ENCODE results near the gene MED25. TPM values are rescaled to one million over a fixed set of nuclear protein-coding genes. Genes with fewer than 3 reads are reported as not detected.

The MED25 gene
- total RNA-seq, 1 donor from 2014 or later: 58.1 TPM

DNA sequence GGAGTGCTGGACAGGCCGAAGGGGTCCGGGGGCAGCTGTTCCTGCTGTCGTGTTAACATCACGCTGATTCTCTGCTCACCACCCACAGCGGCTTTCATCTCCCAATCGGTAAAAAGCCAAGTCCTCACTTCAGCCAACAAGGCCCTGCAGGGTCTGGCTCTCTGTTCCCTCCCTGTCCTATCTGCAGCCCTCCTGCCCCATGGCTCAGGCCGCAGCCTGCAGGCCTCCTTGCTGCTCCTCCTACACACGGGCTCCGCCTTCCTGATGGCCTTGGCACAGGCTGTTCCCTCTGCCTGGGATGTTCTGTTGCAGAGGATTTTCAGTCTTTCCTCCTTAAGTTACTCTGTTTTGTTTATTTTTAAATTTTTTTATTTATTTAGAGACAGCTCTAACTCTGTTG, 27.2 kb upstream of the MED25 start:
- H3K27ac Mint-ChIP-seq (ENCODE audit: unreplicated experiment): no peak overlapping the region
- TF ChIP-seq, protein P1, sequence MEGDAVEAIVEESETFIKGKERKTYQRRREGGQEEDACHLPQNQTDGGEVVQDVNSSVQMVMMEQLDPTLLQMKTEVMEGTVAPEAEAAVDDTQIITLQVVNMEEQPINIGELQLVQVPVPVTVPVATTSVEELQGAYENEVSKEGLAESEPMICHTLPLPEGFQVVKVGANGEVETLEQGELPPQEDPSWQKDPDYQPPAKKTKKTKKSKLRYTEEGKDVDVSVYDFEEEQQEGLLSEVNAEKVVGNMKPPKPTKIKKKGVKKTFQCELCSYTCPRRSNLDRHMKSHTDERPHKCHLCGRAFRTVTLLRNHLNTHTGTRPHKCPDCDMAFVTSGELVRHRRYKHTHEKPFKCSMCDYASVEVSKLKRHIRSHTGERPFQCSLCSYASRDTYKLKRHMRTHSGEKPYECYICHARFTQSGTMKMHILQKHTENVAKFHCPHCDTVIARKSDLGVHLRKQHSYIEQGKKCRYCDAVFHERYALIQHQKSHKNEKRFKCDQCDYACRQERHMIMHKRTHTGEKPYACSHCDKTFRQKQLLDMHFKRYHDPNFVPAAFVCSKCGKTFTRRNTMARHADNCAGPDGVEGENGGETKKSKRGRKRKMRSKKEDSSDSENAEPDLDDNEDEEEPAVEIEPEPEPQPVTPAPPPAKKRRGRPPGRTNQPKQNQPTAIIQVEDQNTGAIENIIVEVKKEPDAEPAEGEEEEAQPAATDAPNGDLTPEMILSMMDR (IDR thresholded peaks at IDR 0.05): no peak
- H3K27me3 Mint-ChIP-seq (ENCODE audit: unreplicated experiment): no peaks in the 10 kb centered on the region
- no peak for DNase-seq (ENCODE audit: extremely low spot score, unreplicated experiment)
- H3K4me3 Mint-ChIP-seq (ENCODE audit: unreplicated experiment): no peak overlapping the region
- peaks cover 30% of the 10 kb centered on the region for H3K36me3 Mint-ChIP-seq (ENCODE audit: unreplicated experiment)
- H3K9me3 Mint-ChIP-seq (ENCODE audit: unreplicated experiment): no peaks in the 10 kb centered on the region
- H3K4me1 Mint-ChIP-seq (ENCODE audit: unreplicated experiment): peaks cover 9% of the 10 kb centered on the region

DNA sequence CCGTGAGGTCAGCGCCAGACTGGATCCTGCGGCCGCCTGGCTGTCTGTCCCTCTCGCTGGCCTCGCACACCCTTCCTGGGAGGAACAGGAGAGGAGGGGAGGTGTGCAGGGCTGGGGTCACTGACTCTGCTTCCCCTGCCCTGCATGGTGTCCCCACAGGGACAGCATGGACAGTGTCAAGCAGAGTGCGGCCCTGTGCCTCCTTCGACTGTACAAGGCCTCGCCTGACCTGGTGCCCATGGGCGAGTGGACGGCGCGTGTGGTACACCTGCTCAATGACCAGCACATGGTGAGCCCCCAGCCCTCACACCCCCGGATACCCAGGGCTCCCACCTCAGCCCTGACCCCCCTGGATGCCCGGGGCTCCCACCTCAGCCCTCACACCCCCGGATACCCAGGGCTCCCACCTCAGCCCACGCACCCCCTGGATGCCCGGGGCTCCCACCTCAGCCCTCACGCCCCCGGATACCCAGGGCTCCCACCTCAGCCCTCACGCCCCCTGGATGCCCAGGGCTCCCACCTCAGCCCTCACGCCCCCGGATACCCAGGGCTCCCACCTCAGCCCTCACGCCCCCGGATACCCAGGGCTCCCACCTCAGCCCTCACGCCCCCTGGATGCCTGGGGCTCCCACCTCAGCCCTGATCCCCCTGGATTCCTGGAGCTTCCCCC, 26.2 kb upstream of the MED25 start:
- TF ChIP-seq, protein P1 (IDR thresholded peaks at IDR 0.05): no peak
- H3K27ac Mint-ChIP-seq (ENCODE audit: unreplicated experiment): no peak overlapping the region
- H3K4me1 Mint-ChIP-seq (ENCODE audit: unreplicated experiment): no peaks in the 10 kb centered on the region
- peaks cover 29% of the 10 kb centered on the region for H3K36me3 Mint-ChIP-seq (ENCODE audit: unreplicated experiment)
- H3K9me3 Mint-ChIP-seq (ENCODE audit: unreplicated experiment): no peaks in the 10 kb centered on the region
- H3K27me3 Mint-ChIP-seq (ENCODE audit: unreplicated experiment): no peaks in the 10 kb centered on the region
- no peak for DNase-seq (ENCODE audit: extremely low spot score, unreplicated experiment)
- H3K4me3 Mint-ChIP-seq (ENCODE audit: unreplicated experiment): no peak overlapping the region

DNA sequence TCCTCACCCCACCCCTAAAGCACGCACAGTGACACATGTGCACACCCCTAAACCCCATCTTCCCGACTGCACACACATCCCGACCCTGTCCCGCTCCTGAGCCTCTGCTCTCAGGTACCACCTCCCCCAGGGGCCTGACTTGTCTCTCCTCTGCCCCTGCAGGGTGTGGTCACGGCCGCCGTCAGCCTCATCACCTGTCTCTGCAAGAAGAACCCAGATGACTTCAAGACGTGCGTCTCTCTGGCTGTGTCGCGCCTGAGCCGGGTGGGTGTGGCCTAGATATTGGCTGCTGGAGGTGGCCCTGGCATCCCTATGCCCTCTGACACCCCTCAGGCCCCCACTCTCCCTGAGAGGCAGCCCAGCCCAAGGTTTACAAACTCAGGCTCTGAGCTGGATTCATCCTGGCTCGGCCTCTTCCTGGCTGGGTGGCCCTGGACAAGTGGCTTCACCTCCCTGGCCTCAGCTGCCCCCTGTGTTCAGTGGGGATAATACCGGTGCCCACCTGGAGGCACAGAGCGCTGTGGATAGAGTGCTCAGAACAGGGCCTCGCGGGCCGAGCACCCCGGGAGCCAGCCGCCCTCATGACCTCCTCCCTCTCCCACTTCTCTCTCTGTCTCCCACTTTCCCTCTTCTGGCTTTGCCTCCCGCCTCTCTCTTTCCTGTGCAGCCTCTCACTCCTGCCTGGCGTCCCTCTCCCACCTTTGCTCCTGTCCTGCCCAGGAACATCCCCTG, 25.1 kb upstream of the MED25 start:
- no peak for DNase-seq (ENCODE audit: extremely low spot score, unreplicated experiment)
- Mint-ChIP-seq H3K36me3 (ENCODE audit: unreplicated experiment) (peaks cover 31% of the 10 kb centered on the region), H3K27me3 (ENCODE audit: unreplicated experiment) (no peaks in the 10 kb centered on the region), H3K27ac (ENCODE audit: unreplicated experiment) (no peak overlapping the region), H3K4me1 (ENCODE audit: unreplicated experiment) (no peaks in the 10 kb centered on the region), H3K9me3 (ENCODE audit: unreplicated experiment) (no peaks in the 10 kb centered on the region), H3K4me3 (ENCODE audit: unreplicated experiment) (no peak overlapping the region)
- TF ChIP-seq, protein P1 (IDR thresholded peaks at IDR 0.05): no peak

DNA sequence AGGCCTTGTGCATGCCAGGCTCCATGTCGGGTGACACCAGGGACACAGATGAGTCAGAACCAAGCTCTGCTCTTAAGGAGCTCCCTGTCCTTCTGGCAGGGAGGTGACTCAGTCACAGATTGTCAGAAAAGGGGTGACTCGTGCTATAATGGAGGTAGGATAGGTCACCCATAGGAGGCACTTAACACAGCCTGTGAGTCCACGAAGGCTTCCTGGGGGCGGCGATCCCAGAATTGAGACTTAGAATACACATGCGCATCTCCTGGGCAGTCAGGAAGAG, 24.6 kb upstream of the MED25 start:
- DNase-seq (ENCODE audit: extremely low spot score, unreplicated experiment): no peak
- TF ChIP-seq, protein P1 (IDR thresholded peaks at IDR 0.05): no peak
- Mint-ChIP-seq H3K36me3 (ENCODE audit: unreplicated experiment) (peaks cover 31% of the 10 kb centered on the region), H3K27ac (ENCODE audit: unreplicated experiment) (no peak overlapping the region), H3K27me3 (ENCODE audit: unreplicated experiment) (no peaks in the 10 kb centered on the region), H3K4me1 (ENCODE audit: unreplicated experiment) (no peaks in the 10 kb centered on the region), H3K9me3 (ENCODE audit: unreplicated experiment) (no peaks in the 10 kb centered on the region), H3K4me3 (ENCODE audit: unreplicated experiment) (no peak overlapping the region)

DNA sequence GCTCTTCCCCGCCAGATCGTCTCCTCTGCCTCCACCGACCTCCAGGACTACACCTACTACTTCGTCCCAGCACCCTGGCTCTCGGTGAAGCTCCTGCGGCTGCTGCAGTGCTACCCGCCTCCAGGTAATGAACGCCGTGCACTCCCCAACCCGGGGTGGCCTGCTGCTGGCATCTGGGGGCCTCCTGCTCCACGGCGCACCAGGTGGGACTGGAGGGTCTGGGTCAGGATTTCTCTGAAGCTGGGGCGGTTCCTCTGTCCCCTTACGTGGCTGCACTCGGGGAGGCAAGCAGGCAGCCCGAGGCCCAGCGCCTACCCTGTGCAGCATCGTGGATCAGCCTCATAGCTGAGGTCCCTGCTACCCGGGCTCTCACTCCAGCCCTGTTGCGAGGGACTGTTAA, 22.5 kb upstream of the MED25 start:
- TF ChIP-seq, protein P1 (IDR thresholded peaks at IDR 0.05): no peak
- H3K4me1 Mint-ChIP-seq (ENCODE audit: unreplicated experiment): no peaks in the 10 kb centered on the region
- H3K27ac Mint-ChIP-seq (ENCODE audit: unreplicated experiment): no peak overlapping the region
- no peak for DNase-seq (ENCODE audit: extremely low spot score, unreplicated experiment)
- no peak overlapping the region for H3K4me3 Mint-ChIP-seq (ENCODE audit: unreplicated experiment)
- no peaks in the 10 kb centered on the region for H3K27me3 Mint-ChIP-seq (ENCODE audit: unreplicated experiment)
- H3K9me3 Mint-ChIP-seq (ENCODE audit: unreplicated experiment): no peaks in the 10 kb centered on the region
- H3K36me3 Mint-ChIP-seq (ENCODE audit: unreplicated experiment): peaks cover 28% of the 10 kb centered on the region

Data from osteocyte (in vitro differentiated cells).